CD4-positive, alpha-beta T cell treated with Interleukin-21 for 1 hour (primary cell): ENCODE results near the gene VAV2.
"Not testable (repeated sequence)": the region's sequence is repeated elsewhere in the genome, so short reads cannot be mapped to it uniquely, and the experiment has no call there.

Experiments used
- DNase-seq: peaks from one replicate; pipeline ENCODE4 v3.0.0-alpha.2; 2020

The VAV2 gene

GRCh38 chr9:133778336-133779013, 213.6 kb downstream of the VAV2 start:
- DNase-seq, result no peak

- DNase-seq, result no peak
Observed at GRCh38 chr9:133777871-133778270, 214.3 kb downstream of the VAV2 start.

GRCh38 chr9:133777068-133777791, 214.9 kb downstream of the VAV2 start:
- DNase-seq, result no peak

GRCh38 chr9:133775951-133776905, 215.9 kb downstream of the VAV2 start:
- DNase-seq, result no peak

GRCh38 chr9:133775291-133775690, 216.8 kb downstream of the VAV2 start:
- DNase-seq, result no peak

- no peak for DNase-seq
Observed at GRCh38 chr9:133774799-133775198, 217.3 kb downstream of the VAV2 start.

GRCh38 chr9:133773889-133774655, 218.1 kb downstream of the VAV2 start:
- no peak for DNase-seq

GRCh38 chr9:133772581-133772980, 219.5 kb downstream of the VAV2 start:
- DNase-seq, result no peak

- no peak for DNase-seq
Observed at GRCh38 chr9:133771486-133772482, 220.3 kb downstream of the VAV2 start.

- DNase-seq, result no peak
Observed at GRCh38 chr9:133770076-133770777, 221.9 kb downstream of the VAV2 start.

GRCh38 chr9:133769511-133770075, 222.5 kb downstream of the VAV2 start:
- DNase-seq, result no peak

GRCh38 chr9:133768859-133769510, 223.1 kb downstream of the VAV2 start:
- DNase-seq, result no peak

- no peak for DNase-seq
Observed at GRCh38 chr9:133768371-133768858, 223.7 kb downstream of the VAV2 start.

GRCh38 chr9:133767625-133768024, 224.5 kb downstream of the VAV2 start:
- DNase-seq, result no peak

GRCh38 chr9:133767008-133767407, 225.1 kb downstream of the VAV2 start:
- DNase-seq, result no peak

- not testable (repeated sequence) for DNase-seq
Observed at GRCh38 chr9:133766234-133766633, 225.9 kb downstream of the VAV2 start.

- DNase-seq, result no peak
Observed at GRCh38 chr9:133763272-133764183, 228.6 kb downstream of the VAV2 start.
